Measurements from ENCODE around the gene RIN1.

RIN1 gene

DNA sequence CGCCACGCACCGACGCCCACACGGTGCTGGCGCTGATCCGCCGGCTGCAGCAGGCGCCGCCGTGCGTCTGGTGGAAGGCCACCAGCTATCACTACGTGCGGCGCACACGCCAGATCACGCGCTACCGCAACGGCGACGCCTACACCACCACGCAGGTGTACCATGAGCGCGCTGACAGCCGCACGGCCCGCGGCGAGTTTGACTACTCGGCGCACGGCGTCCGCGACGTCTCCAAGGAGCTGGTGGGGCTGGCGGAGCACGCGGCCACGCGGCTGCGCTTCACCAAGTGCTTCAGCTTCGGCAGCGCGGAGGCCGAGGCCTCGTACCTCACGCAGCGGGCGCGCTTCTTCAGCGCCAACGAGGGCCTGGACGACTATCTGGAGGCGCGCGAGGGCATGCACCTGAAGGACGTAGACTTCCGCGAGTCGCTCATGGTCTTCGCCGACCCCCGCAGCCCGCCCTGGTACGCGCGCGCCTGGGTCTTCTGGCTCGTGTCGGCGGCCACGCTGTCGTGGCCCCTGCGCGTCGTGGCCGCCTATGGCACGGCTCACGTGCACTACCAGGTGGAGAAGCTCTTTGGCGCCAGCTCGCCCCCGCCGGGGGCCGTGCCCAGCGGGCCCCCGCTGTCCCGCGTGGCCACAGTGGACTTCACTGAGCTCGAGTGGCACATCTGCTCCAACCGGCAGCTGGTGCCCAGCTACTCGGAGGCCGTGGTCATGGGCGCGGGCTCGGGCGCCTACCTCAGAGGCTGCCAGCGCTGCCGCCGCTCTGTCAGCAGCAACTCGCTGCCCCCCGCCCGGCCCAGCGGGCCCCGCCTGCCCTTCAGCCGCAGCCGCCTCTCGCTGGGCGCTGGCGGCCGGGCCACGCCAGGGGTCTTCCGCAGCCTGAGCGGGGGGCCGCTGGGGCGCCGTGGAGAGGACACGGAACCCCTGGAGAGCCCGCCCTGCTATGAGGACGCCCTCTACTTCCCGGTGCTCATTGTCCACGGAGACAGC lies 41.3 kb downstream of the RIN1 start:
- ATAC-seq: no peak
- TF ChIP-seq CREB5 (CRISPR knock-in tag; IDR thresholded peaks at IDR 0.05; ENCODE audit: low read depth) (no peak), TOX (CRISPR knock-in tag; IDR thresholded peaks at IDR 0.05; ENCODE audit: borderline replicate concordance) (no peak), ESRRG (CRISPR knock-in tag; IDR thresholded peaks at IDR 0.05) (no peak), CSDC2 (CRISPR knock-in tag; IDR thresholded peaks at IDR 0.05) (no peak), RARB (CRISPR knock-in tag; IDR thresholded peaks at IDR 0.05) (no peak), ZC3H10 (CRISPR knock-in tag; IDR thresholded peaks at IDR 0.05) (no peak), ARNTL (CRISPR knock-in tag; IDR thresholded peaks at IDR 0.05; ENCODE audit: borderline replicate concordance, low read depth) (no peak), POU6F1 (CRISPR knock-in tag; IDR thresholded peaks at IDR 0.05; ENCODE audit: borderline replicate concordance, low read depth) (no peak), BACH2 (CRISPR knock-in tag; IDR thresholded peaks at IDR 0.05; ENCODE audit: borderline replicate concordance) (no peak), ZFP3 (CRISPR knock-in tag; IDR thresholded peaks at IDR 0.05) (no peak), TCF4 (CRISPR knock-in tag; IDR thresholded peaks at IDR 0.05; ENCODE audit: borderline replicate concordance) (no peak)
- TF ChIP-seq, protein P1, sequence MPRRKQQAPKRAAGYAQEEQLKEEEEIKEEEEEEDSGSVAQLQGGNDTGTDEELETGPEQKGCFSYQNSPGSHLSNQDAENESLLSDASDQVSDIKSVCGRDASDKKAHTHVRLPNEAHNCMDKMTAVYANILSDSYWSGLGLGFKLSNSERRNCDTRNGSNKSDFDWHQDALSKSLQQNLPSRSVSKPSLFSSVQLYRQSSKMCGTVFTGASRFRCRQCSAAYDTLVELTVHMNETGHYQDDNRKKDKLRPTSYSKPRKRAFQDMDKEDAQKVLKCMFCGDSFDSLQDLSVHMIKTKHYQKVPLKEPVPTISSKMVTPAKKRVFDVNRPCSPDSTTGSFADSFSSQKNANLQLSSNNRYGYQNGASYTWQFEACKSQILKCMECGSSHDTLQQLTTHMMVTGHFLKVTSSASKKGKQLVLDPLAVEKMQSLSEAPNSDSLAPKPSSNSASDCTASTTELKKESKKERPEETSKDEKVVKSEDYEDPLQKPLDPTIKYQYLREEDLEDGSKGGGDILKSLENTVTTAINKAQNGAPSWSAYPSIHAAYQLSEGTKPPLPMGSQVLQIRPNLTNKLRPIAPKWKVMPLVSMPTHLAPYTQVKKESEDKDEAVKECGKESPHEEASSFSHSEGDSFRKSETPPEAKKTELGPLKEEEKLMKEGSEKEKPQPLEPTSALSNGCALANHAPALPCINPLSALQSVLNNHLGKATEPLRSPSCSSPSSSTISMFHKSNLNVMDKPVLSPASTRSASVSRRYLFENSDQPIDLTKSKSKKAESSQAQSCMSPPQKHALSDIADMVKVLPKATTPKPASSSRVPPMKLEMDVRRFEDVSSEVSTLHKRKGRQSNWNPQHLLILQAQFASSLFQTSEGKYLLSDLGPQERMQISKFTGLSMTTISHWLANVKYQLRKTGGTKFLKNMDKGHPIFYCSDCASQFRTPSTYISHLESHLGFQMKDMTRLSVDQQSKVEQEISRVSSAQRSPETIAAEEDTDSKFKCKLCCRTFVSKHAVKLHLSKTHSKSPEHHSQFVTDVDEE (CRISPR knock-in tag; IDR thresholded peaks at IDR 0.05): no peak
- TF ChIP-seq, protein P2, sequence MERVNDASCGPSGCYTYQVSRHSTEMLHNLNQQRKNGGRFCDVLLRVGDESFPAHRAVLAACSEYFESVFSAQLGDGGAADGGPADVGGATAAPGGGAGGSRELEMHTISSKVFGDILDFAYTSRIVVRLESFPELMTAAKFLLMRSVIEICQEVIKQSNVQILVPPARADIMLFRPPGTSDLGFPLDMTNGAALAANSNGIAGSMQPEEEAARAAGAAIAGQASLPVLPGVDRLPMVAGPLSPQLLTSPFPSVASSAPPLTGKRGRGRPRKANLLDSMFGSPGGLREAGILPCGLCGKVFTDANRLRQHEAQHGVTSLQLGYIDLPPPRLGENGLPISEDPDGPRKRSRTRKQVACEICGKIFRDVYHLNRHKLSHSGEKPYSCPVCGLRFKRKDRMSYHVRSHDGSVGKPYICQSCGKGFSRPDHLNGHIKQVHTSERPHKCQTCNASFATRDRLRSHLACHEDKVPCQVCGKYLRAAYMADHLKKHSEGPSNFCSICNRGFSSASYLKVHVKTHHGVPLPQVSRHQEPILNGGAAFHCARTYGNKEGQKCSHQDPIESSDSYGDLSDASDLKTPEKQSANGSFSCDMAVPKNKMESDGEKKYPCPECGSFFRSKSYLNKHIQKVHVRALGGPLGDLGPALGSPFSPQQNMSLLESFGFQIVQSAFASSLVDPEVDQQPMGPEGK (CRISPR knock-in tag; IDR thresholded peaks at IDR 0.05; ENCODE audit: borderline replicate concordance): no peak

- no peak for ATAC-seq
- no peak for TF ChIP-seq TOX (CRISPR knock-in tag; IDR thresholded peaks at IDR 0.05; ENCODE audit: borderline replicate concordance)
- no peak for TF ChIP-seq CSRNP3 (CRISPR knock-in tag; IDR thresholded peaks at IDR 0.05)
- no peak for TF ChIP-seq CSDC2 (CRISPR knock-in tag; IDR thresholded peaks at IDR 0.05)
- no peak for TF ChIP-seq ZC3H10 (CRISPR knock-in tag; IDR thresholded peaks at IDR 0.05)
- no peak for TF ChIP-seq TCF4 (CRISPR knock-in tag; IDR thresholded peaks at IDR 0.05; ENCODE audit: borderline replicate concordance)
- no peak for TF ChIP-seq ZFP3 (CRISPR knock-in tag; IDR thresholded peaks at IDR 0.05)
- no peak for TF ChIP-seq BACH2 (CRISPR knock-in tag; IDR thresholded peaks at IDR 0.05; ENCODE audit: borderline replicate concordance)
- no peak for TF ChIP-seq ESRRG (CRISPR knock-in tag; IDR thresholded peaks at IDR 0.05)
- no peak for TF ChIP-seq OSR1 (CRISPR knock-in tag; IDR thresholded peaks at IDR 0.05)
- TF ChIP-seq, protein P2 (CRISPR knock-in tag; IDR thresholded peaks at IDR 0.05; ENCODE audit: borderline replicate concordance): no peak
- TF ChIP-seq ZNF8 (CRISPR knock-in tag; IDR thresholded peaks at IDR 0.05): no peak
- no peak for TF ChIP-seq SNAI2 (CRISPR knock-in tag; IDR thresholded peaks at IDR 0.05)
- no peak for TF ChIP-seq ZNF565 (CRISPR knock-in tag; conservative IDR thresholded peaks at IDR 0.05; ENCODE audit: low read depth)
- no peak for TF ChIP-seq RARB (CRISPR knock-in tag; IDR thresholded peaks at IDR 0.05)
- TF ChIP-seq ARNTL (CRISPR knock-in tag; IDR thresholded peaks at IDR 0.05; ENCODE audit: borderline replicate concordance, low read depth): no peak
- no peak for TF ChIP-seq GLIS3 (CRISPR knock-in tag; IDR thresholded peaks at IDR 0.05)
- no peak for TF ChIP-seq CREB5 (CRISPR knock-in tag; IDR thresholded peaks at IDR 0.05; ENCODE audit: low read depth)
- no peak for TF ChIP-seq ZFP30 (CRISPR knock-in tag; IDR thresholded peaks at IDR 0.05)
- TF ChIP-seq PPARA (CRISPR knock-in tag; IDR thresholded peaks at IDR 0.05; ENCODE audit: borderline replicate concordance): no peak
Observed at GRCh38 chr11:66293777-66294625, 42.2 kb downstream of the RIN1 start.

Data from SK-N-SH treated with all-trans-retinoic acid at 6 μM for 48 hours (cell line).